NB4 (cell line): Measurements from ENCODE around the gene TAPT1.

ENCODE experiments used
- DNase-seq: peaks from one replicate; pipeline ENCODE4 v3.0.0; 2010; ENCODE audit warnings: low read depth
- H3K4me3 ChIP-seq: one replicate; pipeline ENCODE4 v1.5.1; 2011; ENCODE audit warnings: mild to moderate bottlenecking, low read depth, low read length, moderate library complexity
- MYC ChIP-seq: IDR thresholded peaks from 2 replicates; pipeline ENCODE4 v1.6.1; 2011; ENCODE audit warnings: low read depth, low read length
- POLR2A ChIP-seq: IDR thresholded peaks from 2 replicates; pipeline ENCODE4 v1.6.1; 2011; ENCODE audit warnings: mild to moderate bottlenecking; ENCODE audit not compliant: insufficient read length; ENCODE audit errors: extremely low read depth
- TF ChIP-seq, protein P1 (sequence below): IDR thresholded peaks from 2 replicates; pipeline ENCODE4 v1.6.1; 2011; ENCODE audit warnings: low read depth, low read length
- TF ChIP-seq, protein P2 (sequence below): IDR thresholded peaks from one replicate; pipeline ENCODE4 v1.5.1; 2012; ENCODE audit warnings: low read depth, low read length

TAPT1 gene

DNA sequence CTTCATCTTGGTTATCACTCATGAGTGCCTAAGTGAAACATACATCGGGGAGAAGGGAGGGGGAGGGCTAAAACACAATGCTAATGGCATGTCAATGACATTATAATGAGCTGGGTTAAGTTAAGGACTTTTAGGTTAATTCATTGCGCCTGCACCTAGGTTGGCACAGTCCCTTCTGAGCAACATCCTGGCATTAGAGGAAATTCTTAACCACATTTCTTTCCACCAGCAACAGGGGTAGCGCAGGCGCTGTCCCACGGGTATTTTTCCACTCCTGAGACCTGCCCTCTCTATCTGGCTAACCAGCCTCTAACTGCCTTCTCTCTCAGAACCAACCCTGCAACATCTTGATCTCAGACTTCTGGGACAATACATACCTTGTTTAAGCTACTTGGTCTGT lies 103.5 kb downstream of the TAPT1 start:
- H3K4me3 ChIP-seq: no peak overlapping the region
- DNase-seq: peak; percentile 15
- TF ChIP-seq, protein P1, sequence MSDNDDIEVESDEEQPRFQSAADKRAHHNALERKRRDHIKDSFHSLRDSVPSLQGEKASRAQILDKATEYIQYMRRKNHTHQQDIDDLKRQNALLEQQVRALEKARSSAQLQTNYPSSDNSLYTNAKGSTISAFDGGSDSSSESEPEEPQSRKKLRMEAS: no peak
- TF ChIP-seq, protein P2, sequence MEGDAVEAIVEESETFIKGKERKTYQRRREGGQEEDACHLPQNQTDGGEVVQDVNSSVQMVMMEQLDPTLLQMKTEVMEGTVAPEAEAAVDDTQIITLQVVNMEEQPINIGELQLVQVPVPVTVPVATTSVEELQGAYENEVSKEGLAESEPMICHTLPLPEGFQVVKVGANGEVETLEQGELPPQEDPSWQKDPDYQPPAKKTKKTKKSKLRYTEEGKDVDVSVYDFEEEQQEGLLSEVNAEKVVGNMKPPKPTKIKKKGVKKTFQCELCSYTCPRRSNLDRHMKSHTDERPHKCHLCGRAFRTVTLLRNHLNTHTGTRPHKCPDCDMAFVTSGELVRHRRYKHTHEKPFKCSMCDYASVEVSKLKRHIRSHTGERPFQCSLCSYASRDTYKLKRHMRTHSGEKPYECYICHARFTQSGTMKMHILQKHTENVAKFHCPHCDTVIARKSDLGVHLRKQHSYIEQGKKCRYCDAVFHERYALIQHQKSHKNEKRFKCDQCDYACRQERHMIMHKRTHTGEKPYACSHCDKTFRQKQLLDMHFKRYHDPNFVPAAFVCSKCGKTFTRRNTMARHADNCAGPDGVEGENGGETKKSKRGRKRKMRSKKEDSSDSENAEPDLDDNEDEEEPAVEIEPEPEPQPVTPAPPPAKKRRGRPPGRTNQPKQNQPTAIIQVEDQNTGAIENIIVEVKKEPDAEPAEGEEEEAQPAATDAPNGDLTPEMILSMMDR: no peak
- TF ChIP-seq MYC (no peak), POLR2A (no peak)

DNA sequence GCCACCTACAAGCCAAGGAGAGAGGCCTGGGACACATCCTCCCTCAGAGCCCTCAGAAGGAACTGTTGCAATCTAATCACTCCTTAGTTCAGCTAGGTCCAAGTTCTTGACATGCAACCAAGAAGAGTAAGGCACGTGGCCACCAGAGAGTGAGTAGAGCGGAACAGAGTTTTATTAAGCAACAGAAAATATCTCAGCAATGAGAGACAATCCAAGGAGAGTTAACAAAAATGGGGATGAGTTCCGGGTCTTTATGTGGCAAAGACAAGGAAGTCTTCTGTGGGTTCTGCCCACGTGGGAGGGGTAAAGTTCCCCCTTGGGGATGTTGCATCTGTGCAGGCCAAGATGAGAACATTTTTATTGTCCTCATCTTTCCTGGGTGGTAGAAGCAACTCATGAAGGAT lies 104.0 kb downstream of the TAPT1 start:
- TF ChIP-seq, protein P2: no peak
- TF ChIP-seq, protein P1: peak; percentile 34; the same call in 1 of the 2 replicates
- TF ChIP-seq MYC: no peak
- TF ChIP-seq POLR2A: no peak
- H3K4me3 ChIP-seq: no peak overlapping the region
- DNase-seq: peak; percentile 48

DNA sequence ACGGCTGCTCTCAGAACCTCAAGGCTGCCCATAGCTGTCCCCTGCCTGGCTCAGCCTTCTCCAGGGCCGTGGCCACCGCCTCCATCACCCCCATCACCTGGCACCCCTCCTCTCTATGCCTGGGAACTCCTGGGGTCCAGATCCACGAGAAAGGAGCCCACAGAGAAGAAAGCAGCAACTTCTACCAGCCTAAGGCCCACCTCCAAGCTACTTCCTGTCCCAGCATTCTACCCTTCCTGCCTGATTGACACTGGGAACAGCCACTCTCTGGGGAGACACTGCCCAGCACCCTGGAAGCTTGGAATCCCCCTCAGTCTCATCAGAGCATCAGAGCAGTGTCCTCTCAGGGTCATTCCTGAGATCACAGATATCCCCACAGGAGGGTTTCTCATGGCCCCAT lies 105.6 kb downstream of the TAPT1 start:
- TF ChIP-seq, protein P1: no peak
- TF ChIP-seq MYC (no peak), POLR2A (no peak)
- TF ChIP-seq, protein P2: no peak
- DNase-seq: peak; percentile 10

DNA sequence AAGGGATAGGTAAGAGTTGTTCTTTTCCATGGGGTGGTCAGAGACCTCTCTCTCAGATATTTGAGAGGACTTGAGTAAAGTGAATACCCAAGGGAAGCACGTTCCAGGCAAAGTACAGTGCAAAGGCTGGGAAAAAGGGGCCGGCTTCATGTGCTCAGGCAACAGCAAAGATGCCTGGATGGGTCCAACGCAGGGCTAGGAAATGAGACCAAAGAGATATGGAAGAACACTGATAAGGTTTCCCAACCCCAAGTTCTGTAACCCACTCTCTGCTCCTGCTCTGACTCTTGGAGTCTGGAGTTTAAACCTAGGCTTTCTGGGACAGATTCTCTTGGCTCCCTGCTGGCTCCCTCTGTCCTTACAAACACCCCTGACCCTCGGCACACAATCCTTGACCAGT lies 106.3 kb downstream of the TAPT1 start:
- TF ChIP-seq MYC (no peak), POLR2A (no peak)
- TF ChIP-seq, protein P1: no peak
- TF ChIP-seq, protein P2: no peak

More for the DNA sequence above, 105.6 kb downstream of the TAPT1 start:
- no peak overlapping the region for H3K4me3 ChIP-seq

DNA sequence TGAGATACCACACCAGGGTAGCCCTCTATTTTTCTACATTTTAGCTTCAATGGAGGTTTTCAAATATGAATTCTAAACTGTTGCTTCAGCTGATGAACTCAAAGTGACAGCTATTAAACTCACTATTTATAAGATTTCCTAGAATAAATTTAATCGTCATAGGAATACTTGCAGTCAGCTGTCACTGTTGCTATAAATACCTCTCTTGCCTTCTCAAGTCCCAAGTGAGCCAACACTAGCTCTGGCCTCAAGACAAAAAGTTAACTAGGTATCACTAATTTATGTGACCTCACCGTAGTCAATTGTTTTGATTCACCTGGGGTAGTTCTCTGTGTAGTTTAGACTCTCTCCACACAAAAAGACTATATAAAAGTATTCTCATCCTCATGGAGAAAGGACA lies 108.2 kb downstream of the TAPT1 start:
- DNase-seq: no peak
- TF ChIP-seq, protein P2: no peak
- no peak for TF ChIP-seq POLR2A
- TF ChIP-seq, protein P1: no peak
- TF ChIP-seq MYC: no peak
- H3K4me3 ChIP-seq: no peak overlapping the region

More for the DNA sequence above, 106.3 kb downstream of the TAPT1 start:
- H3K4me3 ChIP-seq: no peak overlapping the region
- DNase-seq: no peak
